ENCODE measurements around the gene CTDSP1.
A peak's percentile ranks its signal among the peaks of the same experiment; 100 is the strongest.

CTDSP1 gene

DNA sequence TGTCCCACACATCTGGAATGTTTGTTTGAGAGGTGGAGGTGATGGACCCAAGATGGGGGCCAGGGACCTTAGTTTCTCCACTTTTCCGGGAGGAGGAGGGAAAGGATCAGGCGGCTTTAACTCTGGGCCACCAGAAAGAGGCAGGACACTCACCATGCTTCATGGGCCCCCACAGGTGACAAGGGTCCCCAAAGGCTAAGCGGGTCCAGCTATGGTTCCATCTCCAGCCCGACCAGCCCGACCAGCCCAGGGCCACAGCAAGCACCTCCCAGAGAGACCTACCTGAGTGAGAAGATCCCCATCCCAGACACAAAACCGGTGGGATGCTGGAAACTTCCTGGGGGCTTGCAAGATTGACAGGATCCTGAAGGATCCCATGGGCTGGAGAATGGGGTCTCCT, 16.9 kb upstream of the CTDSP1 start:
- no peak overlapping the region for H3K4me3 ChIP-seq (replicated peaks; ENCODE audit: low read depth, low read length)
- TF ChIP-seq, protein P1, sequence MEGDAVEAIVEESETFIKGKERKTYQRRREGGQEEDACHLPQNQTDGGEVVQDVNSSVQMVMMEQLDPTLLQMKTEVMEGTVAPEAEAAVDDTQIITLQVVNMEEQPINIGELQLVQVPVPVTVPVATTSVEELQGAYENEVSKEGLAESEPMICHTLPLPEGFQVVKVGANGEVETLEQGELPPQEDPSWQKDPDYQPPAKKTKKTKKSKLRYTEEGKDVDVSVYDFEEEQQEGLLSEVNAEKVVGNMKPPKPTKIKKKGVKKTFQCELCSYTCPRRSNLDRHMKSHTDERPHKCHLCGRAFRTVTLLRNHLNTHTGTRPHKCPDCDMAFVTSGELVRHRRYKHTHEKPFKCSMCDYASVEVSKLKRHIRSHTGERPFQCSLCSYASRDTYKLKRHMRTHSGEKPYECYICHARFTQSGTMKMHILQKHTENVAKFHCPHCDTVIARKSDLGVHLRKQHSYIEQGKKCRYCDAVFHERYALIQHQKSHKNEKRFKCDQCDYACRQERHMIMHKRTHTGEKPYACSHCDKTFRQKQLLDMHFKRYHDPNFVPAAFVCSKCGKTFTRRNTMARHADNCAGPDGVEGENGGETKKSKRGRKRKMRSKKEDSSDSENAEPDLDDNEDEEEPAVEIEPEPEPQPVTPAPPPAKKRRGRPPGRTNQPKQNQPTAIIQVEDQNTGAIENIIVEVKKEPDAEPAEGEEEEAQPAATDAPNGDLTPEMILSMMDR (IDR thresholded peaks at IDR 0.05; ENCODE audit: low read depth, low read length, missing control alignments): no peak
- DNase-seq (ENCODE audit: extremely low read depth, low read depth): no peak

DNA sequence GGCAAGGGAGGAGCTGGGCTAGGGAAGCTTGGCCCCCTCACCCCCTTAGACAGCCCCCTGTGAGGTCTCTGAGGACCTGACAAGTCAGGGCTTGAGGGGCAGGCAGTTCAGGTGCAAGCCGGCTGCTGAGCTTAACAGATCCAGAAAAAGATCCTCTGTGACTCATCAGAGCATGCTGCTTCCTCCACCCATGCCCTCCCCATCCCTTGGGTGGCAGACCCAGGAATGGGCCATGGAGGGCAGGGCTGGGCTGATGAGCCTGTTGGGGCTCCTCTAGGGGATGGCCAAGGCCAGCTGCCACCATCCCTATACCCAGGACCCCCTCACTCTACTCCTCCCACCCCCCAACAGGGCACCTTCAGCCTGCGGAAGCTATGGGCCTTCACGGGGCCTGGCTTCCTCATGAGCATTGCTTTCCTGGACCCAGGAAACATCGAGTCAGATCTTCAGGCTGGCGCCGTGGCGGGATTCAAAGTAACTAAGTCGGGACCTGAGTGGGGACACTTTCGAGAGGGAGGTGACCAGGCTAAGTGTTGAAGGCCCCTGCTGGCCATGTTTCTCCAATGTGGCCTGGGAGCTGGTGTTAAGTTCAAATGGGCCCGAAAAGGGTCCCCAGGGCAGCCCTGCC, 15.7 kb upstream of the CTDSP1 start:
- no peak for DNase-seq (ENCODE audit: extremely low read depth, low read depth)
- no peak overlapping the region for H3K4me3 ChIP-seq (replicated peaks; ENCODE audit: low read depth, low read length)
- TF ChIP-seq, protein P1 (IDR thresholded peaks at IDR 0.05; ENCODE audit: low read depth, low read length, missing control alignments): no peak

DNA sequence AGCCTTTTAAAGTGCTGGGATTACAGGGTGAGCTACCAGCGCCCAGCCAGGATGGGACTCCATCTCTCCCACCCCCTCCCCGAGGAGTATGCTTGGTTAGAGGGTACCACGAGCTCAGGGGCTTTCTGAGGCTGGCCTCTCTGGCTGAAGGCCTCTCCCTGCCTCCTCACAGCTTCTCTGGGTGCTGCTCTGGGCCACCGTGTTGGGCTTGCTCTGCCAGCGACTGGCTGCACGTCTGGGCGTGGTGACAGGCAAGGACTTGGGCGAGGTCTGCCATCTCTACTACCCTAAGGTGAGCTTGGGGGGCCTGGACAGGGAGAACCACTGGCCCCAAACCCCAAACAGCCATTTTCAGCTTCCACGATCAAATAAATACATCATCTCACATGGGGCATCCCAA, 14.7 kb upstream of the CTDSP1 start:
- no peak overlapping the region for H3K4me3 ChIP-seq (replicated peaks; ENCODE audit: low read depth, low read length)
- TF ChIP-seq, protein P1 (IDR thresholded peaks at IDR 0.05; ENCODE audit: low read depth, low read length, missing control alignments): no peak
- no peak for DNase-seq (ENCODE audit: extremely low read depth, low read depth)

DNA sequence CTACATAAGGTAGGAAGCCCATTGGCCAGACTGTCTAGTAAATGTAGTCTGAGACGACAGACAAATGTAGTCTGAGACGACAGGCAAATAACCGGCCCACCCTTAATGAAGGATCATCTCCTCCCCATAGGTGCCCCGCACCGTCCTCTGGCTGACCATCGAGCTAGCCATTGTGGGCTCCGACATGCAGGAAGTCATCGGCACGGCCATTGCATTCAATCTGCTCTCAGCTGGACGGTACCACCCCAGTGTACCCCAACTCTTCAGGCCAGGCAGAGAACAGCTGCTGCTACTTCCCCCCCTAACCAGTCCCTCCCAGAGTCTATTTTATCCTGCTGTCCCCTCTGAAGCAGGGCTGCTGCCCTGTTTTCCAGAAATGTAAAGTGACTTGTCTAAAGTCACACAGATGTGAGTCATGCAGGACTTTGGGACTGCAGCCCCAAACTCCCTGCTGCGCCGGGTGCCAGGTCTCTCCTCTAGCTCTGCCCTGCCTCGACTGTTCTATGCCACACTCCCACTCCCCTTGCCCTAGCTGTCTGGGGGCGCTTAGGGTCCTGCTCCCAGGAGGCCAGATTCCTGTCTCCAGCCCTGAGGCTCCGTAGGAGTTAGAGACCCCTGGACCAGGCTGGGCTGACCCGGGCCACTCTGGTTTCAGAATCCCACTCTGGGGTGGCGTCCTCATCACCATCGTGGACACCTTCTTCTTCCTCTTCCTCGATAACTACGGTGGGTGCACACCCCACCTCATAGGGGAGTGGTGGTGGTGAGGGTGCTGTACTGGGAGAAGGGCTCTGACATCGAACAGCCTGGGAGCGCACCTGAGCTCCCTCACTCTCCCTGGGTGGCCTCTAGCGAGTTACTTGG, 12.9 kb upstream of the CTDSP1 start:
- no peak for DNase-seq (ENCODE audit: extremely low read depth, low read depth)
- no peak overlapping the region for H3K4me3 ChIP-seq (replicated peaks; ENCODE audit: low read depth, low read length)
- TF ChIP-seq, protein P1 (IDR thresholded peaks at IDR 0.05; ENCODE audit: low read depth, low read length, missing control alignments): no peak

DNA sequence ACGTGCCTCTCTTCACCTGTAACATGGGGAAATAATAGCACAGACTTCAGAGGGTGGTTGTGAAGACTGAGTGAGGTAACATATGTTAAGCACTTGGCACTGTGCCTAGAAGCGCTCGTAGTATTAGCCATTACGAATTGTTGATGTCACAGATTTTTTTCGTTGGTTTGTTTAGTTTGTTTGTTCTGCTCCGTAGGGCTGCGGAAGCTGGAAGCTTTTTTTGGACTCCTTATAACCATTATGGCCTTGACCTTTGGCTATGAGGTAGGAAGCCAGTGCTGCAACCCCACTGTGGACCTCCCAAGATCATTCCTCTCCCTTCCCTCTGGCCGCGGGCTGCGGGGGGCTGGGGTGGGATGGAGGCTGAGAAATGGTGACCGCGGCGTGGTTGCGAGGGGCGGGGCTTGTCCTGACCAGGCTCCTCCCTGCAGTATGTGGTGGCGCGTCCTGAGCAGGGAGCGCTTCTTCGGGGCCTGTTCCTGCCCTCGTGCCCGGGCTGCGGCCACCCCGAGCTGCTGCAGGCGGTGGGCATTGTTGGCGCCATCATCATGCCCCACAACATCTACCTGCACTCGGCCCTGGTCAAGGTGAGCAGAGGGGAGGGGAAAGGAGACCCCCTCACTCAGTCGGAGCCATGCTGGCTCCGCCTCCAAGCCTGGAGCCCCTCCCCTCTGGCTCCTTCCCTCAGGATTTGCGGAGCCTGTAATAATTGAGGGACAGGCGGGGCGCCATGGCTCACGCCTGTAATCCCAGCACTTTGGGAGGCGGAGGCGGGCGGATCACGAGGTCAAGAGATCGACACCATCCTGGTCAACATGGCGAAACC, 12.1 kb upstream of the CTDSP1 start:
- peak overlapping the region; percentile 25 for H3K4me3 ChIP-seq (replicated peaks; ENCODE audit: low read depth, low read length)
- TF ChIP-seq, protein P1 (IDR thresholded peaks at IDR 0.05; ENCODE audit: low read depth, low read length, missing control alignments): no peak
- DNase-seq (ENCODE audit: extremely low read depth, low read depth): peak; percentile 61

DNA sequence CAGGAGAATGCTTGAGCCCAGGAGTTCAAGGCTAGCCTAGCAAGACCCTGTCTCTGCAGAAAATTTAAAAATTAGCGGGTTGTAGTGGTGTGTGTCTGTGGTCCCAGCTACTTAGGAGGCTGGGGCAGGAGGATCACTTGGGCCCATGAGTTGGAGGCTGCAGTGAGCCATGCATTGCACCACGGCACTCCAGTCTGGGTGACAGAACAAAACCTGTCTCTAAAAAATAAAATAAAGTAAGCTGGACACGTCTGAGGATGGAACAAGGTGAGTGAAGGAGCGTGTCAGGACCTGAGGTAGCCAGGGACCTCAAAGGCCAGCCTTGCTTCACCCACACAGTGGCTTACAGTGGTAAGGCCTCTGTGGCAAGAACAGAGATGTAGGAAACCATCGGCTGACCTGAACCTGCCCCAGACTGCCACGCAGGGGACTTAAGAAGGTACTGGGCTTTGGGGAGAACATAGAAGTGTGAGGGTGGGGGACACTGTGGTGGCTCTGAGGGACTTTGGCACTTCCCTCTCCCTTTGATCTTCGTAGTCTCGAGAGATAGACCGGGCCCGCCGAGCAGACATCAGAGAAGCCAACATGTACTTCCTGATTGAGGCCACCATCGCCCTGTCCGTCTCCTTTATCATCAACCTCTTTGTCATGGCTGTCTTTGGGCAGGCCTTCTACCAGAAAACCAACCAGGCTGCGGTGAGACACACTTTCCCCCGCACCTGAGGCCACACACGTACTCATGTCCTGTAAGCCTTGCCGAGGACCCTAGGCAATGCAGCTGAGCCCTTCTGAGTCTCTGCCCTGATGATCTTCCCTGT, 10.1 kb upstream of the CTDSP1 start:
- no peak overlapping the region for H3K4me3 ChIP-seq (replicated peaks; ENCODE audit: low read depth, low read length)
- no peak for DNase-seq (ENCODE audit: extremely low read depth, low read depth)
- TF ChIP-seq, protein P1 (IDR thresholded peaks at IDR 0.05; ENCODE audit: low read depth, low read length, missing control alignments): no peak

Data from HFF-Myc (cell line).